GM18870 (cell line): ENCODE results near the gene MINDY4.

Experiments used
- ATAC-seq: cut with Tn5 transposase; IDR thresholded peaks from one replicate; pipeline ENCODE4 v1.9.1; 2021; ENCODE audit warnings: moderate library complexity; ENCODE audit not compliant: unreplicated experiment

MINDY4 gene

DNA sequence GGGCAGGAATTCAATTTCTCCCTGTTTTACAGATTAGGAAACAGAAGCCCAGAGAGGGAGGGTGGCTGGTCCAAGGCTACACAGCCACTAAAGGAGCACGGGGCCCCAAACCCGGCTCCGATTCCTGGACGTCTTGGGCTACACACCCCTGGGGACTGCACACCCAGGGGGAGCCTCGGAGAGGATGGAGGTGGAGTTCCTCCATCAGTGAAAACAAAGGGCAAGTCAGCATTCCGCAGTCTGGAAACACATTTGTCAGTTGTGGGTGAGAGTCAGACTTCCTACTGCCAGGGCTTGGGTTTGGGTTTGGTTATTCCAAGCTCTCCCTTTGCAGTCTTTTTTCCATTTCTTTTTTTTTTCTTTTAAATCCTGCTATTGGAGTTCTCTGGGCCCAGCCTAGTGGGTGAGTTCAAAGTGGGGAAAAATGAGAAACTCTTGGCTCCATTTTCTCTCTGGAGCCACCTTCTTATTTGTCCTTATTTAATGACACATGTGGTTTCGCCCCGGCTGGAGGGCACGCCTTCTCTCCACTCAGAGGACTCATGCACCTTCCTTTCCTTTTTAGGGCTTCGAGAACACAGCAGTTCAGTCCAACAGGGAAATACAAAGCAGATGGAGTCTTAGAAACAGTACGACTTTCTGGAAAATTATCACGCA is 80.6 kb downstream of the MINDY4 start:
- ATAC-seq = no peak

GRCh38 chr7:30852308-30852684 is 81.1 kb downstream of the MINDY4 start:
- ATAC-seq = no peak

GRCh38 chr7:30852744-30853288 is 81.6 kb downstream of the MINDY4 start:
- ATAC-seq = no peak

DNA sequence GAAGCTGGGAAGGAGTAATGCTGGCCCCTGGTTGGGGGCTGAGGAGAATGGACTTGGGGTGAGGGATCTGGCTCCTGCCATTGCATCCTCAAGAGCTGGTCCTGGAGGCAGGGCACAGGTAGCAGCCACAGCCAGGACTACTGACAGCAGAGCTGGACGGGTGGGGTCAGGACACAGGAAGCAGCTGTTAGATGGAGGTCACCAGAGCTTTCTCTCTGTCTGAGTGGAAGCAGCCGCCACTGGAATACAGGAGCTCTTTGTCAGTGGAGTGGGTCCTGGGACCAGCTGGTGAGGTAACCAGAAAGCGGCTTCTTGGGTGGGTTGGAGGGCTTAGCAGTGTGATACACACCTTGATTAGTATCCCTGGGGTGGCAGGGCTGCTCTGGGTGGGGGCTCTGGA is 82.4 kb downstream of the MINDY4 start:
- no peak for ATAC-seq

GRCh38 chr7:30855936-30856335 is 84.7 kb downstream of the MINDY4 start:
- no peak for ATAC-seq

GRCh38 chr7:30858576-30858975 is 87.4 kb downstream of the MINDY4 start:
- no peak for ATAC-seq

- ATAC-seq = no peak
Observed at GRCh38 chr7:30859202-30859939, 88.2 kb downstream of the MINDY4 start.

- ATAC-seq = no peak
Observed at GRCh38 chr7:30859940-30860496, 88.8 kb downstream of the MINDY4 start.

GRCh38 chr7:30861612-30862011 is 90.4 kb downstream of the MINDY4 start:
- no peak for ATAC-seq

GRCh38 chr7:30862995-30863705 is 91.9 kb downstream of the MINDY4 start:
- no peak for ATAC-seq

GRCh38 chr7:30863706-30864035 is 92.5 kb downstream of the MINDY4 start:
- ATAC-seq = no peak

- no peak for ATAC-seq
Observed at GRCh38 chr7:30864101-30864500, 92.9 kb downstream of the MINDY4 start.

- no peak for ATAC-seq
Observed at GRCh38 chr7:30865076-30865475, 93.9 kb downstream of the MINDY4 start.

DNA sequence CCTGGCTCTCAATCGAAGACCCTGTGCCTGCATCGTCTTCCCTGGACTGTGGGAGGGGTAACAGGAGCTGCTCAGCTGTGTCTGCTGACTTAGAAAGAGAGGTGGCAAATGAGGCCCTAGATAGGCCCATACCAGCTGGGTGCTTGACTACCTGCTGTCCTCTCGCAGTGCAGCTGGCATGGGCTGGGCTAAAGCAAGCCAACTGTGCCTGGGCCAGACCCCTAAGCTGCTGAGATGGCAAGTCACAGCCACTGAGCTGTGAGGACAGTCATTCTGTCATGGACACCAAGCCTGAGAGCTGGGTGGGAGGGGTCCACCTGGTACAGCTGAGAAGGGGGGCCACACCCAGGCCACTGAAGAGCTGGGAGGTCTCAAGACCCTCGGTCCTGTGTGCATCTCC is 94.6 kb downstream of the MINDY4 start:
- ATAC-seq = no peak

DNA sequence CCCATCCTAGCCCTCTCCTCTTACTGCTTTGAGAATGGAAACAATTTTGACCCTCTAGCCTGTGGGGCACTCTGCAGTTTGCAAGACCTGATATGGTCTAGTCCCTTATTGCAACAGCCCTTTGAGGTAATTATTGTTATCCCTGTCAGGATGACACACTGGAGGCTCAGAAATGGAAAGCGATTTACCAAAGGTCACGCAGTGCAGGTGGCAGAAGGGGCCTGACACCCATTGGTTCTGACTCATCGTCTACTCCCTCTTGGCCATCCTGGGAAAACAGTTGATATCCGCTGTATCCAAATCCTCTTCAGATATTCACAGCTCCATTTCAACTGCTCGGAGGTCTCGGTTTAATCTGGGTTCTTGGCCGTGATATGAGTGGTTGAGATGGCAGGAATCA is 95.7 kb downstream of the MINDY4 start:
- no peak for ATAC-seq

GRCh38 chr7:30867483-30867882 is 96.3 kb downstream of the MINDY4 start:
- no peak for ATAC-seq

- no peak for ATAC-seq
Observed at GRCh38 chr7:30869794-30870611, 98.8 kb downstream of the MINDY4 start.

- ATAC-seq = no peak
Observed at GRCh38 chr7:30870821-30871518, 99.8 kb downstream of the MINDY4 start.

- ATAC-seq = no peak
Observed at GRCh38 chr7:30871655-30872054, 100.4 kb downstream of the MINDY4 start.

DNA sequence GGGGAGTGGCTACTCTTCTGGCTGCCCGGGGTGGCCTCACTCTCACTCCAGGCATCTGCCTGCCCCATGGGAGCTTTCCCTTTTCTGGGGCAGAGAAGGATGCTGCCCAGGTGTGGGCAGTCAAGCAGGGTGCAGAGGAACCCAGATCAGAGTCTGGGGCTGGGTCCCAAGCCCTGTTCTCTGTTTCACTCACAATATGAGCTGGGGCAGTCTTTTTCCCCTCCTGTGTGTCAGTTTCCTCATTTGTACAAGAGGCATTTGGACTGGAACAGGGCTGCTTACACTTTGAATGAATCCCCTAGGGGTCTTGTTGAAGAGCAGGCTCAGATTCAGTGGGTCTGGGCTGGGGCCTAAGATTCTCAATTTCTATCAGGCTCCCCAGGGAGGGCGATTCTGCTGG is 102.0 kb downstream of the MINDY4 start:
- ATAC-seq = no peak
